GM19023 (cell line): ENCODE results near the gene PGAP3.

Experiments used
- ATAC-seq: cut with Tn5 transposase; IDR thresholded peaks from one replicate; pipeline ENCODE4 v1.9.1; 2021; ENCODE audit warnings: mild to moderate bottlenecking, moderate library complexity; ENCODE audit not compliant: unreplicated experiment

PGAP3 gene

GRCh38 chr17:39661744-39662541, 25.9 kb downstream of the PGAP3 start:
- no peak for ATAC-seq

GRCh38 chr17:39660397-39661385, 27.2 kb downstream of the PGAP3 start:
- no peak for ATAC-seq

GRCh38 chr17:39660011-39660360, 27.9 kb downstream of the PGAP3 start:
- ATAC-seq, result no peak

GRCh38 chr17:39659279-39660010, 28.4 kb downstream of the PGAP3 start:
- ATAC-seq, result no peak

GRCh38 chr17:39658760-39659159, 29.1 kb downstream of the PGAP3 start:
- no peak for ATAC-seq

GRCh38 chr17:39658346-39658745, 29.5 kb downstream of the PGAP3 start:
- ATAC-seq, result no peak

GRCh38 chr17:39655105-39655504, 32.8 kb downstream of the PGAP3 start:
- ATAC-seq, result no peak

- no peak for ATAC-seq
Measured at GRCh38 chr17:39653662-39654331, 34.1 kb downstream of the PGAP3 start.

GRCh38 chr17:39653316-39653661, 34.6 kb downstream of the PGAP3 start:
- ATAC-seq, result no peak

- ATAC-seq, result no peak
Measured at GRCh38 chr17:39652587-39653315, 35.1 kb downstream of the PGAP3 start.

GRCh38 chr17:39651923-39652586, 35.8 kb downstream of the PGAP3 start:
- no peak for ATAC-seq

GRCh38 chr17:39650121-39650579, 37.7 kb downstream of the PGAP3 start:
- no peak for ATAC-seq

- no peak for ATAC-seq
Measured at GRCh38 chr17:39648616-39649366, 39.1 kb downstream of the PGAP3 start.

GRCh38 chr17:39647256-39647655, 40.6 kb downstream of the PGAP3 start:
- no peak for ATAC-seq

- no peak for ATAC-seq
Measured at GRCh38 chr17:39643271-39643670, 44.6 kb downstream of the PGAP3 start.

GRCh38 chr17:39642291-39643074, 45.4 kb downstream of the PGAP3 start:
- ATAC-seq, result no peak

GRCh38 chr17:39641883-39642282, 46.0 kb downstream of the PGAP3 start:
- ATAC-seq, result no peak

GRCh38 chr17:39641097-39641496, 46.8 kb downstream of the PGAP3 start:
- ATAC-seq, result no peak
